T-helper 17 cell (primary cell): ENCODE data around the gene PTPRN2. TPM values are rescaled to one million over a fixed set of nuclear protein-coding genes. Genes with fewer than 3 reads are reported as not detected.

Source experiments
- ATAC-seq: fragments of 150-1000 bp; cut with Tn5 transposase; 2 replicates; pipeline ENCODE4 v1.10.0; 2021; ENCODE audit warnings: mild to moderate bottlenecking, moderate library complexity
- DNase-seq, 3 donors: peaks; one replicate each; pipeline versions ENCODE4 v3.0.0 to v3.0.0-alpha.2; 2020 to 2021
- H3K9me3 ChIP-seq: one replicate; pipeline ENCODE4 v1.7.0; 2013; ENCODE audit warnings: low read length, mild to moderate bottlenecking; ENCODE audit not compliant: control insufficient read depth, poor library complexity, severe bottlenecking
- H3K27ac Mint-ChIP-seq: one replicate; pipeline ENCODE4 v1.8.0; 2022; ENCODE audit warnings: mild to moderate bottlenecking, moderate library complexity, mixed read lengths
- H3K27me3 Mint-ChIP-seq: one replicate; pipeline ENCODE4 v1.8.0; 2022; ENCODE audit warnings: mixed read lengths
- H3K36me3 Mint-ChIP-seq: one replicate; pipeline ENCODE4 v1.8.0; 2022; ENCODE audit warnings: low read depth, mixed read lengths
- H3K4me1 Mint-ChIP-seq: one replicate; pipeline ENCODE4 v1.8.0; 2022; ENCODE audit warnings: mild to moderate bottlenecking, mixed read lengths
- H3K4me3 Mint-ChIP-seq: one replicate; pipeline ENCODE4 v1.8.0; 2022; ENCODE audit warnings: mild to moderate bottlenecking, moderate library complexity, mixed read lengths
- total RNA-seq, 4 donors: library from RNA in 2 of 4; stranded (reverse) in 2 of 4; gene quantifications; one replicate each; pipeline ENCODE4 v1.2.3 and lab custom pipeline; 2022 to 2026

PTPRN2 gene
- total RNA-seq, 2 donors from 2014 or later = 0.42 to 0.57 TPM

GRCh38 chr7:158110661-158111048 lies 477.0 kb downstream of the PTPRN2 start:
- ATAC-seq (no peak), DNase-seq (no peak)
- H3K4me1 Mint-ChIP-seq = no peaks in the 10 kb centered on the region
- no peak overlapping the region for H3K27ac Mint-ChIP-seq
- peaks cover 4% of the 10 kb centered on the region for H3K9me3 ChIP-seq
- H3K27me3 Mint-ChIP-seq = no peaks in the 10 kb centered on the region
- no peak overlapping the region for H3K4me3 Mint-ChIP-seq
- no peaks in the 10 kb centered on the region for H3K36me3 Mint-ChIP-seq

DNA sequence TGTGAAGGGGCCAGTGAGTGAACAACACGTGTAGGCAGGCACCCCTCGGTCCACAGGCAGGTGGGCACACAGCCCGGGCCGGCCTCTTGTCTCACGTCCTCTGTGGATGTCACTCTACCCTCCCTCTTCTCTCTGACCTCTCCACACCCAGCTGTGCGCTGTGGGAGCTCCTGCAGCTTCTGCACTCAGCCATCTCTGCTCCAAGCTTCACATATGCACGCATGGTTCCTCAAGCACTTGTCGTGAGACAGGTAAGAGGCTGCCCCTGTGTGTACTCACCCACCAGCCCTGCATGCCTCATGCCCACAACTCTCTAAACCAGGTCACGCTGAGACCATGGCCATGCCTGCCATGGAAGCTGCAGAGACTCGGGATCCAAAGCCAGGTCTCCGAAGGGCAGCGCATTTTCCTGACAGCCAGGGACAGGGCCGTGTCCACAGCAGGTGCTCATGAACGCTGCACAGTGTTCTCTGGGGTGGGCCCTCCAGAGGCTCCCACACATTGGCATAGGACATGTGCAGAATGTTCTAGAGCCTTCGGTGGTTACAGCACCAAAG lies 477.5 kb downstream of the PTPRN2 start:
- H3K36me3 Mint-ChIP-seq = no peaks in the 10 kb centered on the region
- no peak for ATAC-seq
- H3K27me3 Mint-ChIP-seq = no peaks in the 10 kb centered on the region

GRCh38 chr7:158109364-158110033 lies 478.1 kb downstream of the PTPRN2 start:
- Mint-ChIP-seq H3K4me1 (no peaks in the 10 kb centered on the region), H3K4me3 (no peak overlapping the region), H3K27me3 (no peaks in the 10 kb centered on the region), H3K36me3 (no peaks in the 10 kb centered on the region), H3K27ac (no peak overlapping the region)
- no peak for ATAC-seq
- no peak for DNase-seq
- H3K9me3 ChIP-seq = no peaks in the 10 kb centered on the region

More for the DNA sequence above, 477.5 kb downstream of the PTPRN2 start:
- no peaks in the 10 kb centered on the region for H3K4me1 Mint-ChIP-seq
- no peak overlapping the region for H3K27ac Mint-ChIP-seq
- peaks cover under 1% of the 10 kb centered on the region for H3K9me3 ChIP-seq
- no peak for DNase-seq
- no peak overlapping the region for H3K4me3 Mint-ChIP-seq

DNA sequence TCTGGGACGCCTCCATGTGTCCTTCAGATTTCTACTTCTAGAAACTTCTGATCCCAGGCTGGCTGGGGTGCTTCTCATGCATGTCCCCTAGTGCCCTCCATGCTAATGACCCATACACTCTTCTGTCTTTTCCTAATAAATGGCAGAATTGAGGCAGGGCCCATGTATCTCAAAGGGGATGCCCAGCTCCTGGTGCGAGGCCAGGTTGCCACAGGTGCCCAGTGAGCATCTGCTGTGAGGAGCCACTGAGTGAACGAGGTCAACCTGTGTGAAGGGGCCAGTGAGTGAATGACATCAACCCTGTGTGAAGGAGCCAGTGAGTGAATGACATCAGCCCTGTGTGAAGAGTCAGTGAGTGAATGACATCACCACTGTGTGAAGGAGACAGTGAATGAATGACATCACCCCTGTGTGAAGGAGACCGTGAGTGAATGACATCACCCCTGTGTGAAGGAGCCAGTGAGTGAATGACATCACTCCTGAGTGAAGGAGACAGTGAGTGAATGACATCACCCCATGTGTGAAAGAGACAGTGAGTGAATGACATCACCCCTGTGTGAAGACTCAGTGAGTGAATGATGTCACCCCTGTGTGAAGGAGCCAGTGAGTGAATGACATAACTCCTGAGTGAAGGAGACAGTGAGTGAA lies 478.9 kb downstream of the PTPRN2 start:
- Mint-ChIP-seq H3K4me3 (no peak overlapping the region), H3K27ac (no peak overlapping the region), H3K36me3 (no peaks in the 10 kb centered on the region), H3K4me1 (no peaks in the 10 kb centered on the region), H3K27me3 (no peaks in the 10 kb centered on the region)
- ATAC-seq (no peak), DNase-seq (no peak)
- H3K9me3 ChIP-seq = no peaks in the 10 kb centered on the region

GRCh38 chr7:158107806-158108205 lies 479.8 kb downstream of the PTPRN2 start:
- H3K4me3 Mint-ChIP-seq = no peak overlapping the region
- H3K27ac Mint-ChIP-seq = no peak overlapping the region
- H3K27me3 Mint-ChIP-seq = no peaks in the 10 kb centered on the region
- no peaks in the 10 kb centered on the region for H3K9me3 ChIP-seq
- ATAC-seq (no peak), DNase-seq (no peak)
- no peaks in the 10 kb centered on the region for H3K4me1 Mint-ChIP-seq
- H3K36me3 Mint-ChIP-seq = no peaks in the 10 kb centered on the region

GRCh38 chr7:158106272-158106671 lies 481.4 kb downstream of the PTPRN2 start:
- Mint-ChIP-seq H3K27ac (no peak overlapping the region), H3K36me3 (no peaks in the 10 kb centered on the region), H3K4me3 (no peak overlapping the region), H3K4me1 (no peaks in the 10 kb centered on the region), H3K27me3 (no peaks in the 10 kb centered on the region)
- H3K9me3 ChIP-seq = no peaks in the 10 kb centered on the region
- DNase-seq (no peak), ATAC-seq (no peak)

GRCh38 chr7:158103378-158103777 lies 484.2 kb downstream of the PTPRN2 start:
- H3K9me3 ChIP-seq = no peaks in the 10 kb centered on the region
- ATAC-seq (no peak), DNase-seq (no peak)
- H3K4me1 Mint-ChIP-seq = no peaks in the 10 kb centered on the region
- no peaks in the 10 kb centered on the region for H3K36me3 Mint-ChIP-seq
- no peak overlapping the region for H3K27ac Mint-ChIP-seq
- H3K27me3 Mint-ChIP-seq = no peaks in the 10 kb centered on the region
- no peak overlapping the region for H3K4me3 Mint-ChIP-seq

- H3K4me3 Mint-ChIP-seq = no peak overlapping the region
- no peaks in the 10 kb centered on the region for H3K36me3 Mint-ChIP-seq
- H3K9me3 ChIP-seq = no peaks in the 10 kb centered on the region
- H3K27me3 Mint-ChIP-seq = no peaks in the 10 kb centered on the region
- ATAC-seq = no peak
- no peak overlapping the region for H3K27ac Mint-ChIP-seq
- no peaks in the 10 kb centered on the region for H3K4me1 Mint-ChIP-seq
- DNase-seq = no peak
Measured at GRCh38 chr7:158102897-158103296, 484.7 kb downstream of the PTPRN2 start.

DNA sequence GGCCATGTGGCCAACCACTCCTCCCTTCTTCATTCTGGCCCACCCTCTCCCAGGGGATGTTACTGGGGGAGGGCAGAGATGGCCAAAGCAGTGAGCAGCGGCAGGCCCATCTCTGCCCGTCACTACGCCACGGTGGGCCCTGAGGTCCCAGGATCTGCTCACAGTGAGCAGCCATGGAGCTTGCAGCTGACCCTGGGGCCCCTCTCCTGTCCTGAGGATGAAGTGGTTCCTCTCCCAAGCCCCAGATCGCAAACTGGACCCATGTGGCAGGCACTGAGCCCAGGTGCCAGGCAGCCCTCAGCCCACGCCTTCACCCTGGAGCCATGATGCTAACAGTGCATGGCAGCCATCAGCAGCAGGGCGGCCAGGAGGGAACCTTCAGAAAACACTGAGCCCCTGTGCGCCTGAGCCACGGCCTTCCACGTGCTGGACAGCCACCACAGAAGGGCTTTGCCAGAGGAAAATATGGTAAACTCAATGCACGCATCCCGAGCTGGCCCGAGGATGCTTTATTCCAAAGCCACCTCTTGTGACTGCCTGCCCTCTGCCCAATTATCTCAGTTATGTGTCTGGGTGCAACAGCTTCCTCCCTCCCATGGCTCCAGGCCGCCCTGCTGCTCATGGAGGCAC lies 485.7 kb downstream of the PTPRN2 start:
- Mint-ChIP-seq H3K27me3 (no peaks in the 10 kb centered on the region), H3K36me3 (no peaks in the 10 kb centered on the region), H3K27ac (no peak overlapping the region), H3K4me1 (no peaks in the 10 kb centered on the region), H3K4me3 (no peak overlapping the region)
- ATAC-seq (no peak), DNase-seq (no peak)
- no peaks in the 10 kb centered on the region for H3K9me3 ChIP-seq

- no peak for DNase-seq
- H3K27ac Mint-ChIP-seq = no peak overlapping the region
Measured at GRCh38 chr7:158098125-158099030, 489.2 kb downstream of the PTPRN2 start.

DNA sequence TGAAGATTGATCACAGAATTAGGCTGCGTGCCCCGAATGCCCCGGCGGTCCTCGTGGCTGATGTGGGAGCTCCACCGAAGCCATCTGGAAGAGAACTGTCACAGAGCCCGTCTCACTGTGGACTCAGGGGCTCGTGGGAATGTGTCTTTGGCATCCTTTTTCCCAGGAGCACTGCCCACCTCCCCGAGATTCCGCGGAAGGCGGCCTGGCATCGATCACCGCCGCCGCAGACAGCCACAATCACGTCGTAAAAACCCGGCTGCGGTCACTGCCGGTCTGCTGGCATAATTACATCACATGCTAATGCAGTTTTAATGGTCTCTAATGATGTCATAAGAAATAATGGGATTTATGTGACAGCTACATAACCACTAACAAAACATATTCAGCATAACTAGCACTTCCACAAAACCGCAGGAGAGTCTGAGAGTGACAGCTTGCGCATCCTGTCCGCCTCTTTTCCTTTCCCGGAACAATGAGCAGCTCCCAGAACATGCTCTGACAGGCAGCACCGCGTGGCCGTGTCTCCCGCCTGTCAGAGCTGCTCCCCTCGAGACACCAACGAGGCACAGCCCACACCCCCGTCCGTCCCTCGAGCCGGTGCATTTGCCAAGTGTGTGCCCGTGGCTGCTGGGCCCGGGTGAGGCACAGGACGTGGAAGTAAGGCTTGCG lies 490.0 kb downstream of the PTPRN2 start:
- Mint-ChIP-seq H3K4me3 (no peak overlapping the region), H3K27ac (no peak overlapping the region), H3K36me3 (no peaks in the 10 kb centered on the region), H3K4me1 (no peaks in the 10 kb centered on the region), H3K27me3 (peaks cover 5% of the 10 kb centered on the region)
- DNase-seq = no peak
- ATAC-seq = no peak
- no peaks in the 10 kb centered on the region for H3K9me3 ChIP-seq

More at GRCh38 chr7:158098125-158099030, 489.2 kb downstream of the PTPRN2 start:
- H3K4me3 Mint-ChIP-seq = no peak overlapping the region
- no peaks in the 10 kb centered on the region for H3K4me1 Mint-ChIP-seq
- peaks cover 5% of the 10 kb centered on the region for H3K27me3 Mint-ChIP-seq
- no peak for ATAC-seq
- H3K36me3 Mint-ChIP-seq = no peaks in the 10 kb centered on the region
- H3K9me3 ChIP-seq = no peaks in the 10 kb centered on the region

- no peak overlapping the region for H3K4me3 Mint-ChIP-seq
- no peak overlapping the region for H3K27ac Mint-ChIP-seq
- no peaks in the 10 kb centered on the region for H3K36me3 Mint-ChIP-seq
- H3K9me3 ChIP-seq = no peaks in the 10 kb centered on the region
- ATAC-seq = no peak
- peaks cover 5% of the 10 kb centered on the region for H3K27me3 Mint-ChIP-seq
- H3K4me1 Mint-ChIP-seq = no peaks in the 10 kb centered on the region
- DNase-seq = no peak
Measured at GRCh38 chr7:158097106-158097452, 490.5 kb downstream of the PTPRN2 start.
